HG02943 (cell line): ENCODE measurements around the gene ADGRG7.

Source experiments
- ATAC-seq: cut with Tn5 transposase; IDR thresholded peaks from one replicate; pipeline ENCODE4 v1.9.1; 2021; ENCODE audit warnings: mild to moderate bottlenecking, low read depth, moderate library complexity; ENCODE audit not compliant: unreplicated experiment

Gene ADGRG7

GRCh38 chr3:100696161-100696560 is 86.8 kb downstream of the ADGRG7 start:
- ATAC-seq = no peak

GRCh38 chr3:100697172-100697571 is 87.8 kb downstream of the ADGRG7 start:
- no peak for ATAC-seq

- no peak for ATAC-seq
Measured at GRCh38 chr3:100697723-100698285, 88.4 kb downstream of the ADGRG7 start.

- ATAC-seq = no peak
Measured at GRCh38 chr3:100698736-100699135, 89.3 kb downstream of the ADGRG7 start.

GRCh38 chr3:100700708-100701107 is 91.3 kb downstream of the ADGRG7 start:
- no peak for ATAC-seq

GRCh38 chr3:100702082-100702979 is 92.9 kb downstream of the ADGRG7 start:
- ATAC-seq = no peak

- no peak for ATAC-seq
Measured at GRCh38 chr3:100702980-100703345, 93.6 kb downstream of the ADGRG7 start.

- ATAC-seq = no peak
Measured at GRCh38 chr3:100703865-100704264, 94.5 kb downstream of the ADGRG7 start.

GRCh38 chr3:100706365-100706764 is 97.0 kb downstream of the ADGRG7 start:
- ATAC-seq = no peak

- ATAC-seq = no peak
Measured at GRCh38 chr3:100708644-100708988, 99.2 kb downstream of the ADGRG7 start.

GRCh38 chr3:100708989-100709841 is 99.8 kb downstream of the ADGRG7 start, which contains the start of gene TFG:
TSS of gene TFG (plus strand) at chr3:100709494. CDS start at chr3:100713686, 4,192 bp downstream.
- peak; percentile 90 for ATAC-seq

- ATAC-seq = no peak
Measured at GRCh38 chr3:100709842-100710260, 100.5 kb downstream of the ADGRG7 start.

- ATAC-seq = peak; percentile 24
Measured at GRCh38 chr3:100710261-100710968, 101.0 kb downstream of the ADGRG7 start.

GRCh38 chr3:100715176-100715575 is 105.8 kb downstream of the ADGRG7 start:
- no peak for ATAC-seq

- ATAC-seq = no peak
Measured at GRCh38 chr3:100717063-100717462, 107.7 kb downstream of the ADGRG7 start.

GRCh38 chr3:100717637-100718487 is 108.5 kb downstream of the ADGRG7 start:
- no peak for ATAC-seq

GRCh38 chr3:100719136-100719535 is 109.7 kb downstream of the ADGRG7 start:
- no peak for ATAC-seq

- no peak for ATAC-seq
Measured at GRCh38 chr3:100720426-100720825, 111.0 kb downstream of the ADGRG7 start.

GRCh38 chr3:100725935-100726513 is 116.6 kb downstream of the ADGRG7 start:
- ATAC-seq = no peak
